NCI-H2029 treated with DMSO at 0.1 percent for 48 hours (cell line): ENCODE results near the gene ZNF587B.
A peak's percentile ranks its signal among the peaks of the same experiment; 100 is the strongest.
"Not testable (repeated sequence)": the region's sequence is repeated elsewhere in the genome, so short reads cannot be mapped to it uniquely, and the experiment has no call there.

ENCODE experiments used
- DNase-seq: peaks from one replicate; lab custom pipeline; 2025; lab: John Stamatoyannopoulos, UW

Gene ZNF587B

GRCh38 chr19:57830071-57830602 is at the start of gene ZNF587B:
TSS of gene ZNF587B (plus strand) at chr19:57830299. CDS start at chr19:57830529, 230 bp downstream.
- peak; percentile 45 for DNase-seq

- no peak for DNase-seq
Measured at GRCh38 chr19:57786286-57786685, 43.8 kb upstream of the ZNF587B start.

- no peak for DNase-seq
Measured at GRCh38 chr19:57786906-57787305, 43.2 kb upstream of the ZNF587B start.

- no peak for DNase-seq
Measured at GRCh38 chr19:57788114-57788692, 41.9 kb upstream of the ZNF587B start.

GRCh38 chr19:57789288-57789687 is 40.8 kb upstream of the ZNF587B start:
- DNase-seq = no peak

GRCh38 chr19:57796580-57796979 is 33.5 kb upstream of the ZNF587B start:
- DNase-seq = not testable (repeated sequence)

GRCh38 chr19:57800696-57801095 is 29.4 kb upstream of the ZNF587B start:
- no peak for DNase-seq

- no peak for DNase-seq
Measured at GRCh38 chr19:57802269-57802668, 27.8 kb upstream of the ZNF587B start.

GRCh38 chr19:57803265-57803593 is 26.9 kb upstream of the ZNF587B start:
- peak; percentile 20 for DNase-seq

- DNase-seq = peak; percentile 76
Measured at GRCh38 chr19:57803594-57804325, 26.3 kb upstream of the ZNF587B start.

- DNase-seq = no peak
Measured at GRCh38 chr19:57807541-57807940, 22.6 kb upstream of the ZNF587B start.

GRCh38 chr19:57810410-57811295 is 19.4 kb upstream of the ZNF587B start:
- DNase-seq = not testable (repeated sequence)

GRCh38 chr19:57812226-57812625 is 17.9 kb upstream of the ZNF587B start:
- DNase-seq = no peak

- not testable (repeated sequence) for DNase-seq
Measured at GRCh38 chr19:57812975-57813820, 16.9 kb upstream of the ZNF587B start.

GRCh38 chr19:57813919-57814504 is 16.1 kb upstream of the ZNF587B start:
- DNase-seq = no peak

- peak; percentile 90 for DNase-seq
Measured at GRCh38 chr19:57814505-57815246, 15.4 kb upstream of the ZNF587B start, which contains the start of gene ZNF552. TSS of gene ZNF552 (minus strand) at chr19:57814913. CDS start at chr19:57814743, 170 bp downstream.

GRCh38 chr19:57815247-57816075 is 14.6 kb upstream of the ZNF587B start:
- DNase-seq = no peak

- DNase-seq = no peak
Measured at GRCh38 chr19:57816652-57817051, 13.4 kb upstream of the ZNF587B start.

- DNase-seq = no peak
Measured at GRCh38 chr19:57817976-57818375, 12.1 kb upstream of the ZNF587B start.
